Measurements from ENCODE around the gene LINGO4.
"Not testable (repeated sequence)": the region's sequence is repeated elsewhere in the genome, so short reads cannot be mapped to it uniquely, and the experiment has no call there.

LINGO4 gene

DNA sequence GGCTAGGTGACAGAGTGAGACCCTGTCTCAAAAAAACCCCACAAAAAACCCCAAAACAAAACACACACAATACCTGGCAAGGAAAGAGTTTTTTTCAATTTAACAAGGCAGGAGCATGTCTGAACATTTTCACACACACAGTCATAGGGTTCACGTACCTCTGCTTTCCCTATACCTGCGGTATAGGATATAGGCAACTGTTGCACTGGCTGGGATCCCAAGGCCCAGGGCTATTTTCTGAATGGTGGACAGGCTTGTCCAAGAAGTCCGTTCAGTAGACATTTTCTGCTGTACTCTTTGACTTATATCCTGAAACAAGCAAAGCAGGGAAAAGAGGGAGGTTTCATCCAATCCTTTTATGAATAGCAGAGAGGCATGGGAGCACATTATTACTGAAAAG is 22.5 kb downstream of the LINGO4 start:
- DNase-seq (no peak), ATAC-seq (no peak)

DNA sequence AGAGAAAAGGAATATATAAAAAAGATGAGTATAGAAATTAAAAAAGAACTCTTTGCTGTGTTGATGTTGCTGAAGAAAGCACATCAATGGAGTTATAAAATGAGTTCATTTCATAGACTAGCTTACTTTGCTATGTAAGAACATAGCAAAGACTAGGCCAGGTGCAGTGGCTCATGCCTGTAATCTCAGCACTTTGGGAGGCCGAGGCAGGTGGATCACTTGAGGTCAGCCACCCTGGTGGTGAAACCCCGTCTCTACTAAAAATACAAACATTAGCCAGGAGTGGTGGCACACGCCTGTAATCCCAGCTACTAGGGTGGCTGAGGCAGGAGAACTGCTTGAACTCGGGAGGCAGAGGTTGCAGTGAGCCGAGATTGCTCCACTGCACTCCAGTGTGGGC is 23.2 kb downstream of the LINGO4 start:
- not testable (repeated sequence) for ATAC-seq, DNase-seq

GRCh38 chr1:151780736-151781135 is 24.5 kb downstream of the LINGO4 start:
- DNase-seq, ATAC-seq: not testable (repeated sequence)

DNA sequence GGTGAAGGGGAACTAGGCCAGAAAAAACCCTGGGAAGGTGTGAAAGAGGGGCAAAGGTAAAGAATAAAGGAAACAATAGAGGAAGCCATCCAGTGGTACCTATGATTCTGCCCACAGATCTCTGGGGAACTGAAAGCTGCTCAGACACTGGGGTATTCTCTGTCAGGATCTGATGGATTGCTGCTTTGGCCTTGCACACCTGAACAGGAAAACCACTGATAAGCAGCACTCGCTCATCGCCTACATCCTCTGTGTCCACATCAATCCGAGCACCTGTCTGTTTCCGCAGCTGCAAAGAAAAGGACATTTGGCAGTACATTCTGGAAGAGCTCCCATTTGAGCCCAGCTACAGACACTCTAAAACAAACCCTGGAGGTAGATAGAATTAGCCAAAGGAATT is 25.4 kb downstream of the LINGO4 start:
- DNase-seq = no peak
- no peak for ATAC-seq

DNA sequence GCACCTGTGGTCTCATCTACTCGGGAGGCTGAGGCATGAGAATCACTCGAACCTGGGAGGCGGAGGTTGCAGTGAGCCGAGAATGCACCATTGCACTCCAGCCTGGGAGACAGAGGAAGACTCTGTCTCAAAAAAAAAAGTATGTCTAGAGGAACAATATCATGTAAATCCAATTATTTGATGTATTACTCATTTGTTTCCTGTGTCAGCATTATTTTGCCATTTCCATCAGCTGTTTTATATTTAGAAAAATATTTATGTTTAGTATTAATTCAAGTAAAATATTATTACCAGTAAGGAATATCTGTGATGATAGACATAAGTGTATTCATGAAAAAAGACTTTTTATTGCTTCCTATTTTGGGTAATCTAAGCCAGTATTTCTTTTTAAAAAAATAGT is 27.9 kb downstream of the LINGO4 start:
- no peak for DNase-seq
- no peak for ATAC-seq

GRCh38 chr1:151776665-151777062 is 28.6 kb downstream of the LINGO4 start:
- DNase-seq (no peak), ATAC-seq (no peak)

DNA sequence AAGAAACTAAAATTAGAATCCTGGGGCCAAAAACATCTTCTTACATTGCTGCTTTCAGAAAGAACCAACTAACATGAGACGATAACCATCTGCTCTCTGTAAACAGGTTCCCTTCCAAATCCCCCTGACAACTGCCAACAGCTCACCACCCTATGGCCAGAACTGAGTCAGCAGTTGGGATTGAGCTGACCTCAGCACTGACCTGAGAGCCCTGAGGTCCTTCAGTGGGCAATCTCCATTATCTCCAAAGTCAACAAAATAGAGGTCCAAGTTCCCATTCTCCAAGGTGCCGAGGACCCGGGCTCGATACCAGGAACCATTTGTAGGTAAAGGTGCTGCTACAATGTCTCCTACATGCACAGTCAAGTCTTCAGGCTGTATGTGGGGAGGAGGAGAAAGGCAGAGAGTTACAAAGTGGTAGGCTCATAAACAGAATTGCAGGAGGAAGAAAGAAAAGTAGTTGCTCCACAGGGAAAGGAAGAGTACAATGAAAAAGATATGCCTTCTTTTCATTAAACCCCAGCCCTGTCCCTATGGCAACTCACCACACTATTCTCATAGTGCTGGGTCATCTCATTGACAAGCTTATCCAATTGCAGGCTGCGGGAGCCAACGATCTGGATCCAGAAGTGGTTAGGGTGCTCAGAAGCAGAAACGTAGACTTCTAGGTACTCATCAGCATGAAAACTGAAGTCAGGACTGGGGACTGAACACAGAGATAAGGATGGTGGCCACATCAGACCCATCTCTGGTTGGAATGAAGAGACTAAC is 29.1 kb downstream of the LINGO4 start:
- DNase-seq = no peak

DNA sequence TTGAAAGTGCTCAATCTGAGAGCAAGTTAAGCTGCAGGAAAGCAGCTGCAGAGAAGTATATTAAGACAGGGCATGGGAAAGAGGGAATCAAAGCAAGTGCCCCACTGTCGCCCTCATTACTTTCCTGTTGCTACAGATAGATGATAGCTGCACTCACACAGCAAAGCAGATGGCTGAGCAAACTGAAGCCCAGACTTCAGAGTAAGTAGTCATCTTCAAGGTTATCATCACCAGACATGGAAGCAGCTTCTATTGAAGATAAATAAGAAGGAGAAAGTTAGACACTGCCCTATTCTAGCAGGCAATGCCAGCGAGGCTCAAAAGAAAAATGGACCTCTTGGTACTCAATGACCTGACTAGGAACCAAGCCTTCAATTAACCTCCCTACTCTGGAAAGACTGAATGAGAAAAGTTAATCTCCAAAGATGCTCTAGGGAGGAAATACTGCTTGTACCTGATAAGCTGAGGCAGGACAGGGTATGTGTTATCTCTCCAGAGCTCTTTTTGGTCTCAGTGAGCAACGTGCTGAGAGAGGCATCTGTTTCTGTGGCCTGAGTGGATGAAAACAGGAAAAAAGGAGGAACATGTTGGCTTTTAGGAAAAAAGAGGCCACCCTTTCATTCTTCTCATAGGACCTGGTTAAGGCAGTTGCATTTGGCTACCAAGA is 30.8 kb downstream of the LINGO4 start:
- no peak for DNase-seq

More for the DNA sequence above, 29.1 kb downstream of the LINGO4 start:
- ATAC-seq = no peak

GRCh38 chr1:151773702-151774101 is 31.5 kb downstream of the LINGO4 start:
- ATAC-seq (no peak), DNase-seq (no peak)

More for the DNA sequence above, 30.8 kb downstream of the LINGO4 start:
- no peak for ATAC-seq

- not testable (repeated sequence) for ATAC-seq, DNase-seq
These were observed 35.9 kb downstream of the LINGO4 start for GRCh38 chr1:151769270-151769669.

DNA sequence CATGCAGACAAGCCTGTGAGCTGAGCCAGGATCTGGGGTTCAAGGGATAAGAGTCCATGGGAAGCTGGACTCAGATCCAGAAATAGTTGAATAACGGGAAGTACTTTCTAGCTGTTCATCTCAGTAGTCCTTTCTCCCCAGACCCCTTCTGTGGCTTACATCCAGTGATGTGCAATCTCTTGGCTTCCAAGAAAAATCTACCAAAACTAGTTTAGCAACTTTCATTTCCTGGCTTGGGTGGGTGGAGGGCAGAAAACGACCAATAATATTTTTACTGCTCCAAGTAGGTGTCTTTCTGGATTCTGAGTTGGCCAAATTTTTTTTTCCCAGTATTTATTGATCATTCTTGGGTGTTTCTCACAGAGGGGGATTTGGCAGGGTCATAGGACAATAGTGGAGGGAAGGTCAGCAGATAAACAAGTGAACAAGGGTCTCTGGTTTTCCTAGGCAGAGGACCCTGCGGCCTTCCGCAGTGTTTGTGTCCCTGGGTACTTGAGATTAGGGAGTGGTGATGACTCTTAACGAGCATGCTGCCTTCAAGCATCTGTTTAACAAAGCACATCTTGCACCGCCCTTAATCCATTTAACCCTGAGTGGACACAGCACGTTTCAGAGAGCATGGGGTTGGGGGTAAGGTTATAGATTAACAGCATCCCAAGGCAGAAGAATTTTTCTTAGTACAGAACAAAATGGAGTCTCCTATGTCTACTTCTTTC is 36.7 kb downstream of the LINGO4 start:
- ATAC-seq, DNase-seq: not testable (repeated sequence)

- DNase-seq = no peak
- ATAC-seq = no peak
These were observed 41.2 kb downstream of the LINGO4 start for GRCh38 chr1:151763990-151764389.

- peak; percentile 89 for DNase-seq
- ATAC-seq = peak; percentile 99
These were observed 42.0 kb downstream of the LINGO4 start, which contains the start of gene MRPL9 for GRCh38 chr1:151762941-151763921. Gene MRPL9 (minus strand): TSS chr1:151763496. CDS start chr1:151763479, 17 bp downstream.

- DNase-seq (no peak), ATAC-seq (no peak)
These were observed 44.4 kb downstream of the LINGO4 start for GRCh38 chr1:151760597-151761385.

- ATAC-seq = no peak
- no peak for DNase-seq
These were observed 46.0 kb downstream of the LINGO4 start for GRCh38 chr1:151759241-151759640.

- ATAC-seq (peak; percentile 49), DNase-seq (no peak)
These were observed 48.9 kb downstream of the LINGO4 start for GRCh38 chr1:151756291-151756690.
